GM21528 (cell line): Measurements from ENCODE around the gene CENPC.
"Not testable (repeated sequence)": the region's sequence is repeated elsewhere in the genome, so short reads cannot be mapped to it uniquely, and the experiment has no call there.

Experiments used
- ATAC-seq: cut with Tn5 transposase; IDR thresholded peaks from one replicate; pipeline ENCODE4 v1.9.1; 2021; ENCODE audit warnings: mild to moderate bottlenecking, moderate library complexity; ENCODE audit not compliant: unreplicated experiment, low FRiP score

The CENPC gene

GRCh38 chr4:67554096-67554495 lies 8.8 kb upstream of the CENPC start:
- no peak for ATAC-seq

- not testable (repeated sequence) for ATAC-seq
These were observed 7.0 kb upstream of the CENPC start for GRCh38 chr4:67552146-67552792.

- ATAC-seq, result peak; percentile 41
These were observed 5.6 kb upstream of the CENPC start for GRCh38 chr4:67550857-67551256.

GRCh38 chr4:67550451-67550850 lies 5.1 kb upstream of the CENPC start:
- ATAC-seq, result peak; percentile 38

GRCh38 chr4:67549123-67549522 lies 3.8 kb upstream of the CENPC start:
- no peak for ATAC-seq

GRCh38 chr4:67546971-67547370 lies 1.7 kb upstream of the CENPC start:
- no peak for ATAC-seq

GRCh38 chr4:67546004-67546356 lies 677 bp upstream of the CENPC start:
- no peak for ATAC-seq

GRCh38 chr4:67542076-67542475 lies 3.2 kb downstream of the CENPC start:
- no peak for ATAC-seq

- ATAC-seq, result no peak
These were observed 5.5 kb downstream of the CENPC start for GRCh38 chr4:67539830-67540229.

- no peak for ATAC-seq
These were observed 9.9 kb downstream of the CENPC start for GRCh38 chr4:67535280-67535840.

- ATAC-seq, result no peak
These were observed 12.2 kb downstream of the CENPC start for GRCh38 chr4:67533112-67533511.

GRCh38 chr4:67532397-67532796 lies 12.9 kb downstream of the CENPC start:
- not testable (repeated sequence) for ATAC-seq

- ATAC-seq, result no peak
These were observed 13.8 kb downstream of the CENPC start for GRCh38 chr4:67531379-67531962.

GRCh38 chr4:67524140-67524539 lies 21.2 kb downstream of the CENPC start:
- ATAC-seq, result not testable (repeated sequence)

GRCh38 chr4:67522851-67523671 lies 22.2 kb downstream of the CENPC start:
- ATAC-seq, result no peak

GRCh38 chr4:67522230-67522629 lies 23.1 kb downstream of the CENPC start:
- no peak for ATAC-seq

- ATAC-seq, result peak; percentile 78
These were observed 23.8 kb downstream of the CENPC start for GRCh38 chr4:67521506-67521905.

GRCh38 chr4:67520141-67520540 lies 25.2 kb downstream of the CENPC start:
- no peak for ATAC-seq

- no peak for ATAC-seq
These were observed 32.8 kb downstream of the CENPC start for GRCh38 chr4:67512501-67512900.

GRCh38 chr4:67500373-67500772 lies 44.9 kb downstream of the CENPC start:
- no peak for ATAC-seq

GRCh38 chr4:67499799-67500198 lies 45.5 kb downstream of the CENPC start:
- no peak for ATAC-seq
